NCI-H748 treated with DMSO at 0.1 percent for 48 hours (cell line): ENCODE measurements around the gene SMU1.
"Not testable (repeated sequence)": the region's sequence is repeated elsewhere in the genome, so short reads cannot be mapped to it uniquely, and the experiment has no call there.

Source experiments
- DNase-seq: peaks from one replicate; lab custom pipeline; 2025; lab: John Stamatoyannopoulos, UW

The SMU1 gene

DNA sequence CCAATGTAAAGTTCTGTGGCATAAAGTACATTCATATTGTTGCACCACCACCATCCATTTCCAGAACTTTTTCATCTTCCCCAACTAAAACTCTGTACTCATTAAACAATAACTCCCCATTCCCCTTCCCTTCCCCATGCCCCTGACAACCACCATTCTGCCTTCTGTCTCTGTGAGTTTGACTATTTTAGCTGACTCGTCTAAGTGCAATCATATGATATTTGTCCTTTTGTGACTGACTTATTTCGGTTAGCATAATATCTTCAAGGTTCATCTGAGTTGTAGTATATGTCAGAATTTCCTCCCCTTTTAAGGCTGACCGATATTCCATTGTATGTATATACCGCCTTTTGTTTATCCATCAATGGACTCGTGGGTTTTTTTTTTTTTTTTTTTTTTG, 29.0 kb upstream of the SMU1 start:
- no peak for DNase-seq

DNA sequence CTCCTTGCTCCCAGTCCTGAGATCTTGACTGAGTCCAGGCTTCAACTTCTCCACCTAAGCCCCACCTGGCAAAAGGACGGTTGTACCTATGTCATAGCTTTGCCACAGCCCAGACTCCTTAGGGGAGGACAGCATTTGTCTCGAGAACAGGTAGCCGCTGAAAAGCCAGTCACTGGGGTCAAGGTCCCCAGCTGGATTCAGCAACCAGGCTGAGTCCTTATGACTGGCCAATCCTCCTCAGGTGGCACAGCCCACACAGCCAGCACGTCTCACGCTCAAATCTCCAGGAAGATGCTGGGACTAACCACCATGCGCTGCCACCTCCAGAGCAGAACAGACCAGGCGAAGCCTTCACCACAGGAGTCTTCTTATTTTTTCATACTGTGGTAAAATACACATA, 27.9 kb upstream of the SMU1 start:
- no peak for DNase-seq

DNA sequence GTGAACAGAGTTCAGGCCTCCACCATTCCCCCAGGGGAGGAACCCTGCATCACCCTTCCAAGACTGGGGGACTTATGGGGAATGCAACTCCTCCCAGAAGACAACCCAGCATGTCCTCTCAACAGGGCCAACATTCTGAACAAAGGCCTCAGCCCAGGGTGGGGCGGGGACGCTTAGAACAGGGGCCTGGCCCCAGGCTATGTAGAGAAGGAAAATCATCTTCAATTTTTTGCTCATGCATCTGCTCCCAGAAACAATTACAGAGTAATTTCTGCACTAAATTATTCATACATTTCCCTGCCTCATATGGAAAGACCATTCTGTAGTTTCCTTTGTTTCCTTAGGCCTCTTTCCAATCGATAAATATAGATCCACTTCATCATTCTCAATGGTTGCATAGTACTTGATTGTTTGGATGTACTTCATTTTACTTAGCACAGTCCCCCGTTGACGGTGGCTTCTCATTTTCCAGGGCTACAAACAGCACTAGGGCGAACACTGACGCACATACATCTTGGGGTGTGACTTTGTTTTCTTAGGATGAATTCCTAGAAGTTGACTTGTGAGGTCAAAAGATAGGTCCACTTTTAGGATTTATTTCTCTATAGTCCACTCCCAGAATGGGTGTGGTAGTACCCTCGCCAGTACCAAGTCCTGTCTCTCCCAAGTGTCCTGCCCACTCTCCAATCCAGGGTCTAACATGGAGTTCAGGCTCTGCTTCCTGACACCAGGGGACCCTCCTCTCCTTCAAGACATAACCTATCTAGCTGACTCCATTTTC, 27.2 kb upstream of the SMU1 start:
- DNase-seq: no peak

DNA sequence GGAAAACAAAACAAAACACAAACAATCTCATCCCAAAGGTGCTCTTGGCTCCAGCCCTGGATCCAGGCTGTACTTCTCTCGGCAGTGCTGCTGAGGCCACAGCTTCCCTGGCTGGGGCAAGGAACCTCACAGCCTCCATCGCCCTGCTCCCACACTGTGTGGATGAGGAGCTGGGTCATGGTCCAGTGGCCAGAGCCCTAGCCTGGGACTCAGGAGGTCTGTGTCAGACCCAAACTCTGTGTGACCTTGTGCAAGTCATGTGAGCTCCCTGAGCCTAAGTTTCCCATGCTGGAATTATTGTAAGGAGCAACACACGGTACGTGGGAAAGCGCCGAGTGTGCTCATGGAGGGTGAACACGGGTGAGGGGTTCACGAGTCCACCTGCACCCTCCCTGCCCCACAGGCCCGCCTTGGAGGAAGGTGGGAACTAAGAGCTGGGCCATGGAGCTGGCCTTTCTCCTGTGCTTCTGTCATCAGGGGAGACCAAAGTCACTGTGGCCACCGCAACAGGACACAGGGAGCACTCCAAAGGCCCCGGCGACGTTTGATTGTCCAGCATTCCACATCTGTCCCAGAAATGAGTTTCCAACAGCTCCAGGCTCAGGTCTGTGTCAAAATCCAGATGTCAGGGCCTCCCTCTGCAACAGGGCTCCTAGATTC, 26.2 kb upstream of the SMU1 start:
- DNase-seq: no peak

DNA sequence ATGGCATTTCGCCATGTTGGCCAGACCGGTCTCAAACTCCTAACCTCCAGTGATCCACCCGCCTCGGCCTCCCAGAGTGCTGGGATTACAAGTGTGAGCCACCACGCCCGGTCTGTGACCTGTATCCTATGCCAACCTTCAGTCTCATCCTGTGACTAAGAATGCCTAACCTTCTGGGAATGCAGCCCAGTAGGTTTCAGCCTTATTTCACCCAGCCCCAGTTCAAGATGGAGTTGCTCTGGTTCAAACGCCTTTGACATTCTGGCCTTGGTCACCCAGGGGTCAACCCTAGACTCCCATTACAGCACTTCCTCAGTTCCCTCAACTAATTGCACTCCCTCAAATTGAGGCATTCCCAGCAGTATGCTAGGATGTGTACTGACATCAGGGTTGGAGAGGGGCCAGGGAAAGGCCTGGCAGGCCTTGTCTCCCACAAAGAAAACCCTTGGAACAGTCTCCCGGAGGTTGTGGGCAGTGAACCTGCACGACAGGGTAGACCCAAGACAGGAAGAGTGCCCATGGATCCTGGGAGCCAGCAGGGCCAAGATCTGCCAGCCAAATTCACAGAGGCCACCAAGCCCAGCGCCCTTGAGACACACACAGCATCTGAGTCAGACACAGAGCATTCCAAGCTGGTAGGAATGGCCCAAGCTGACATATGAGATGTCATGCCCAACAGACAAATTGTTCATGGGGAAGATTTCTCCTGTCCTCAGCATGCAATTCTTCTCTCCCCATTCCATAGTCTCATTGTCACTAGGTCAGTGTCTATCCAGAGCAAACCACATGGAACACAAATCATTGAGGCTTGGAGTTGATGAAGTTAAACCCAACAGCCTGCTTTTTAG, 24.9 kb upstream of the SMU1 start:
- no peak for DNase-seq

DNA sequence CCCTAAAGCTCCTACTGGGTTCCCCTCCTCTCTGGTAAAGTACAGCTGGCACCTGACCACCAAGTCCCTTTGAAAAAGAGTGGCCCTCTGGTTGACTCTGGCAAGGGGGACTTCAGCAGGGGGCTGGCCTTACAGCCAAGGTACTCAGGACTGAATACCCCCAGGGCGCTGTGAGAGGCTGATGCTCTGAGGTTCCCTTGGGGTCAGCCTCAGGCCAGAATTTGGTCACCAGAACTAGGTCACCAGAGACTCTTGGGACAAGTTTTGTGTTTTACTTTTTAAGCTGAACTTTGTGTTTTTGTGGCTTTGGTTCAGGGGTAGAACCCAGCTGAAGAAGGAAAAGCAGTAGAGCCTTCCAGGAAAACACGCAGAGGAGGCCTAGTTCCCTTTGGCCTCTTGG, 23.3 kb upstream of the SMU1 start:
- no peak for DNase-seq

DNA sequence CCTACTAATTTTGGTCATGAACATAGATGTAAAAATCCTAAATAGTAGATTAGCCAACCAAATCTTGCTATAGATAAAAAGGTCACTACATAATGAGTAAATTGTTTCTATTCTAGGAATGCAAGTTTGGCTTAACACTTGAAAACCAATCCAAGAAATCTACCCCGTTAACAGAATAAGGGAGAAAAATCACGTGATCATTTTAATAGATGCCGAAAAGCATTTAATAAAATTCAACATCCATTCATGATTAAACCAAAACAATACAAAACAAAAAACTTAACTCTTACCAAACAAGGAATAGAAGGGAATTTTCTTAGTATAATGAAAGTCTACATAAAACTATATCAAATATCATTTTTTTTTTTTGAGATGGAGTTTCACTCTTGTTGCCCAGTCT, 20.7 kb upstream of the SMU1 start:
- DNase-seq: no peak

DNA sequence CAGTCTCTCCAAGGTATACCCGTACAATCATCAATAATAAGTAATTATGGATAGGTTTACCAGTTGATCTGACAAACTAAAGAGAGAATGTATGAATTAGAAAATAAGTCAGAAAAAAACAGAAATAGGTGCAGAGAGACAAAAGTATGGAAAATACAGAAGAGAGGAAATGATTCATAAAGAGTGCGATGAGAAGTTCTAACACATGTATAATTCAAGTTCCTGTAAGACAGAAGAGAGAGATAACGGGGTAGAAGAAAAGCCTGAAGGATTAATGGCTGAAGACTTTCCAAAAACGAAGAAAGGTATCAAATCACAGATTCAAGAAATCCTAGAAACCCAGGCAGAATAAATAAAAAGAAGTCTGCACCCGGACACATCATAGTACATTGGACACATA, 16.2 kb upstream of the SMU1 start:
- DNase-seq: no peak

DNA sequence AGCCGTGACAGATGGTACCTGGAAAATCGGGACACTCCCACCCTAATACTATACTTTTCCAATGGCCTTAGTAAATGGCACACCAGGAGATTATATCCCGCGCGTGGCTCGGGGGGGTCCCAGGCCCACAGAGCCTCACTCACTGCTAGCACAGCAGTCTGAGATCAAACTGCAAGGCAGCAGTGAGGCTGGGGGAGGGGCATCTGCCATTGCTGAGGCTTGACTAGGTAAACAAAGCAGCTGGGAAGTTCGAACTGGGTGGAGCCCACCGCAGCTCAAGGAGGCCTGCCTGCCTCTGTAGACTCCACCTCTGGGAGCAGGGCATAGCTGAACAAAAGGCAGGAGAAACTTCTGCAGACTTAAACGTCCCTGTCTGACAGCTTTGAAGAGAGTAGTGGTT, 9.2 kb upstream of the SMU1 start:
- DNase-seq: not testable (repeated sequence)

DNA sequence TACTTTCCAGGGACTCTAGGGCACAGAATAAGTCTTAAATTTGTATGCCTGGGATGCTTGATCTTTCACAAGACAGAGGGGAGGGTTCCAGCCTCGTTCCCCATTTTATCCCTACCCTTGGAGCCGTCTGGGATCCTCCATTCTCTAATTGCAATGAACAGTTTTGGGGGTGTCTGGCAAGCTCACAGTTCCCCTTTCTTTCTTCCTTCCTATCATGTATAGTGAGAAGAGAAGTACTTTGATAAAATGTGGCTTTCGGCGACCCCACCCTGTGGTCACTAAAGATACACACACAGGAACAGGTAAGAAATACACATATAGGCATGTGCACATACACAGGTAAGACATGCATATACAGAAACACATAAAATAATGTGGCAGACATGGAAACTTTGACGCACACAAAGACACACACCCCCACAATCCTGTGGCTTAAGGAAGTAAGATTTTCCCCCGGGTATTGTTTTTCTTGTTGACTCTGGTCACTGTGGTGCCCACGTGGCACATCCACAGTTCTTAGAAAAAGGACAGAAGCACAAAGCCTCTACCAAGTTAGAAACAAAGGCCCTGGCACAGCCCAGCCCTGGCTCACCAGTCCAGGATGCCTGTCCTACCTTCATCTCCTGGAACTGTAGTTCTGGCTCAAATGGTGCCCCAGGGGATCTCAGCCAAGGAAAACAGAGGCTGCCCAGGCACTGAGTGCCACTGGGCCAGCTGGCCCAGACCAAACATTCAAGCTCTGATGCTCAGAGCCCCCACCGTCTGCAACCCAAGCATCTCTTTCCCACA, 6.3 kb upstream of the SMU1 start:
- DNase-seq: no peak

DNA sequence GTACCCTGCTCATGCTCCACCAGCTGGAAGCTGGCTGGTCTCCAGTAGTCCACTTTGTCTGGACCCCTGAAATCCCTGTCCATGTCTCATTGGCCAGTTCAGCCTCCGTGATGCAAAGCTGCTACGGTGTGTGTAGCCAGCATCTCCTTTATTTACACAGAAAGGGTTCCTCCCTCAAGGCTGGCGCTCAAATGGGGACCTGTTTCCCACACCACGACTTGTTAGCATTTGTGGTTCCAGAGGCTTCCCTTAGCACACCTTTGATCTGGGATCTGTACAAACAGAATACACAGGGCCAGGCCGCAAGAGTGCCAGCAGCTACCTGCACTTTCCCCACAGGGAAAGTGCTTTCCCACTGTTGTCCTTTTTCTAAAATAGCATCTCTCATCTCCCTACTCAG, 5.7 kb upstream of the SMU1 start:
- DNase-seq: no peak

DNA sequence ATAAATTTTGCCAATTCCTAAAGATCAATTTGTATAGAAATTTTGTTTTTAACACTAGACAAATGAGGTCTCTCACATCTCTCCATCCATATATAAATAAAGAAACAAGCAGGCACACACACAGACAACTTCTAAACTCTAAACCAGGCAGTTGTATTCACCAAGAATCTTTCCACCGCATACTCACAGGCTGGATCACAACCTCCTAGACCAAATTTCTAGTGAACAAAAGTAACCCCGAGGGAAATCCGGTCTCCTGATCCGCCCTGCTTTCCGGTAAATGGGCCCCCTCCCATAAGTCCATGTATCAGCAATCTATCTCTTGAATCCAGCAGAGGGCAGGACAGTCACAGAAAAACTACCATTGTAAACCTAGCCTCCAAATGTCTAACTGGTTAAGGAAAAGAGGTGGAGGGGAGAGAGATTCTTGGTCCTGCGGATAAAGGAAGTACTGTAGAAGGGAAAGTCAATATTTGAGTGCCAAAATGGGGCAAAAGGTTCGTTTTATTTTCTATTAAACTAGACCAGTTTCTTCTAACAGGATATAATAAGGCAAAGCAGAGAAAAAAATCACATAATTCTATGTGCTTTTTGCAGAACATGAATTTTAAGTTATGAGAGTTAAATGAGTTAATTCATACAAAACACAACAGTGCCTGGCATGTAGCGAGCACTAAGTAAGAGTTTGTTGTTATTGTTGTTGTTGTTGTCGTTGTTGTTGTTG, 4.8 kb upstream of the SMU1 start:
- peak; percentile 85 for DNase-seq

DNA sequence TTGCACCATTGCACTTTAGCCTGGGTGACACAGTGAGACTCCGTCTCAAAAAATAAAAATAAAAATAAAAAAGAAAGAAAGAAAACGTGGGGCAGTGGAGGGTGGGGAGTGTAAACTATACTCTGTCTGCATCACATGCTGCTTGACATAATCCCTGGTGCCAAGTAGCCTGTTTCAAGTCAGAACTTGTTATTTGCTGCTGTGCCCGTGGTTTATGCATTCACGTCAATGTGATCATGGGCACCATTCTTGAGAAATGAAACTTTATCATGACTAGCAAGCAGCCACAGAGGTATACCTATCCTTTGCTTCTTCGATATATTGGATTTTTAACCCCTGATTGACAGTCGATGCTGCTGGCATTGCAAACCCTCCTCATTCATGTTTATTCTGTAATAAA, 4.1 kb upstream of the SMU1 start:
- no peak for DNase-seq

DNA sequence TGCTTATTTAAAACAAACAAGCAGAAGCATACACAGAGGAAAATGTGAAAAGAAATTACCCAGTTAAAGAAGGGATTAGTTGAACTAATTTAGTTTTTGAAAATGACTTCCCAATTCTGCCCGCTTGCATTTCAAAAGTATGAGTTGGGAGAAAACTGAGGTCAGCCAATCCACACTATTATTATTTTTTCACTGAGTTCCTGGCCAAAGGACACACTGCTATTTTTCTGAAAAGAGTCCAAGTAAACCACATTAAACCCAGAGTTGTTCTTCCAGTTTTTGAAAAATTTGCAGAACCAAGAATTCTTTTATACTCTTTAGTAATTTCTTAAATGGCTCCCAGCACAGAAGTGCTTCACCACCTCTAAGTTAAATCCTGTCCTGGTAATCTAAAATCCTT, 7.5 kb downstream of the SMU1 start:
- DNase-seq: no peak

DNA sequence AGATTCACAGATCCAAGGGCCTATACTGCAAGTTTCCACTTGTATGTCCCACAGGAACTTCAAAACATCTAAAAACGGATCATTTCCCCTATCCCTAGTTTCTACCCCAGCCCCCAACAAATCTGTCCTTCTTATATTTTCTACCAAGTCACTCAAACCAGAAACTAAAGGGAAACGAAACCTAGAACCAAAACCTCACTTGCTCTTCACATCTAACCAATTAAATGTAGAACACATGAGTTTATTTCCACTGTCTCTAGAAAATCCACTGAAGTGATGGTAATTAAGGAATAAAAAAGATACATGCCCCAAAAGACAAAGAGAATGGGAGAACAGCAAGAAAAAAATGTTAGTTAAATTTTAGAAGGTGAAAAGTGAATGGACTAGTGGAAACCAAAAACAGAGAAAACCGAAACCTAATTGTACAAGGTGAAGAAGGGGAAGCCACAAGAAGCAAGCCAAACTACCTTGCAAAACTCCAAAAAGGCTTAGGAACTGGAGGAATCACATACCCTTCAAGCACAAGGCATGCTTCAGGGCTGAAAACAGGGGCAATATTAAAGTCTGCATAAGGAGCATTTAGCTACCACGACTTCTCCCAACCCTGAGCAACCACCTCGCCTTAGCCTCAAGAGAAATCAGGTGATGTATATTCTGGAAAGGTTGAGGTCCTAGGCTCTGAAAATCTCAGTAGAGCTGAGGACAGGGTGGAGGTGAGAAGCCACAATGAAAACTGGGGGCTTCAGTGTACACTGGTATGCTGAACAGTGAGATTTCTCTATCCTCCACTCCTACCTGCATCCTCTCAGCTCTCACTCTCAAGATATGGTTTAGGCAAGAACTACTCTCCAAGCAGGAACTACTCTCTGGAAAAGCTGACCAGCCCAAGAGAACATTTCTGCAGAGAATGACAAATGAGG, 11.1 kb downstream of the SMU1 start:
- DNase-seq: no peak

DNA sequence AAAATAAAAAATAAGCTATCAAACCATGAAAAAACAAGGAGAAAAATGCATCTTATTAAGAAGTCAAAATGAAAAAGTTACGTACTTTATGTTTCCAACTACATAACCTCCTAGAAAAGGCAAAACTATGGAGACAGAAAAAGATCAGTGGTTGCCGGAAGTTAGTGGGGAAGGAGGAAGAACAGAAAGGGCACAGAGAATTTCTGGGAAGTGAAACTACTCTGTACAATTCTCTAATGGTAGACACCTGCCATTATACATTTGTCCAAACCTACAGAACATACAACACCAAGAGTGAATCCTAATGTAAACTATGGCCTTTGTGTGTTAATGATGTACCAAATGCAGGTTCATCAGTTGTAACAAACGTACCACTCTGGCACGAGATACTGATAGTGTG, 25.3 kb downstream of the SMU1 start:
- DNase-seq: no peak

DNA sequence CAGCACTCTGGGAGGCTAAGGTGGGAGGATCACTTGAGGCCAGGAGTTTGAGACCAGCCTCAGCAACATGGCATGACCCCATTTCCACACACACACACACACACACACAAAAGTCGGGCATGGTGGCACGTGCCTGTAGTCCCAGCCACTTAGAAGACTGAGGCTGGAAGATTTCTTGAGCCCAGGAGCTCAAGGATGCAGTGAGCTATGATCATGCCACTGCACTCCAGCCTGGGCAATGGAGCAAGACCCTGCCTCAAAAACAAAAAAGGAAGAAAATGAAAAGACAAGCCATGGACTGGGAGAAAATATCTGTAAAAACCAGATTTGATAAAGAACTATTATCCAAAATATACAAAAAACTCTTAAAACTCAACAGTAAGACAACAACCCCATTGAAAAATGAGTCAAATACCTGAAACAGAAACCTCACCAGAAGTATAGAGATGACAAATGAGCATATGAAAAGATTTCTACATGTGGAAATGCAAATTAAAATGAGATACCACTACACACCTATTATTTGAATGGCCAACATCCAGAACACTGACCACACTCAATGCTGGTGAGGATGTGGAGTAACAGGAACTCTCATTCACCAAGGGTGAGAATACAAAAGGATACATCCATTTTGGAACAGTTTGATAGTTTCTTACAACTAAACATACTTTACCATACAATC, 26.7 kb downstream of the SMU1 start:
- DNase-seq: no peak

DNA sequence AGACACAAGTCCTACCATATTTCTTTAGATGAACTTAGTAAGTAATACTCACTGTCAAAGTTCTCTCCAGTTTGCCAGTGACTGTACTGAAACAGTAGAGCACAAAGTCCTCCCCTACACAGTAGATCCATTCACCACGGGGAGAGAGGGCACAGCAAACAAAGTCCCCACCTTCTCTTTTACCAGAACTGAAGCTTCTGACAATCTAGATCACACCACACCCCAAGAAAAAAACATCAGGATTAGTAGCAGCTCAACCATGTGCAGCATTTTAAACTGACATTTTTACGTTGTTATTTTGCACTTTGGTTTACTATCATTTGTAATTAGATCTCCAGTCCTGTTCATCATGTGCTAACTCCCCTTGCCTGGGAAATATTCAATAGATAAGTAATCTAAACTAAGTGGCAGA, 28.4 kb downstream of the SMU1 start:
- DNase-seq: no peak

DNA sequence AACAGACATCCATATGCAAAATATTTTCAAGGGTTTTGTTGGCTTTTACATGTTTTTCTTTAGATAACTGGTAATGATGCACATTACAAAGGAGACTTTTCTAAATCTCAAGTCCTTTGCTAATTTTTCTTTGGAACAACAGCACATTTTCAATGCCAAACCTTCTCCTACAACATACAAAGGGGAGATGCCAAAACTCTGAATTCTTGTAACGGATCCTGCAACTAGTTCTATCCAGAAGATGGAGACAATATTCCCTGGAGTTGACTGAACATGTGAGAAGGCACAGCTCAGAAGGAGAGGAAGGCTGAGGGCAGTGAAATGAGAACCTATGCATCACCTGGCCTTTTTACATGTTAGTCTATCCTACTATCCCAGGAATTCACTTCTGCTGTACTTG, 30.4 kb downstream of the SMU1 start:
- DNase-seq: no peak
